H1 (cell line): ENCODE data around the gene NUFIP2. TPM values are rescaled to one million over a fixed set of nuclear protein-coding genes. Genes with fewer than 3 reads are reported as not detected.

ENCODE experiments used
- CTCF ChIA-PET: fragments of 300-600 bp; sonication (Branson Sonifier 250); formaldehyde crosslinking; loops from one replicate; lab custom pipeline; 2021; ENCODE audit not compliant: partially characterized antibody; lab: Charles Lee
- POLR2A ChIA-PET: fragments of 300-600 bp; sonication (Branson Sonifier 250); formaldehyde crosslinking; loops from one replicate; lab custom pipeline; 2021; ENCODE audit warnings: inconsistent platforms; ENCODE audit not compliant: partially characterized antibody; lab: Charles Lee
- DNase-seq, 2 experiments: peaks; one replicate each; pipeline versions ENCODE4 v3.0.0 to v3.0.0-alpha.2; 2010 to 2022; ENCODE audit warnings: low spot score in 2 of 2, low read depth in 1 of 2, mixed read lengths in 1 of 2
- FAIRE-seq: peaks from 2 replicates; lab custom pipeline; 2011; peaks lifted over from hg19 to GRCh38; lab: Jason Lieb, UNC
- H2AFZ ChIP-seq: 2 replicates; pipeline ENCODE4 v1.8.1; 2012; ENCODE audit warnings: low read length, inconsistent platforms
- H2AK5ac ChIP-seq: 2 replicates; pipeline ENCODE4 v1.6.1; 2013; ENCODE audit warnings: low read depth, low read length
- H2BK120ac ChIP-seq: replicated peaks from 2 replicates; pipeline ENCODE3; 2013; ENCODE audit warnings: low read depth, low read length, inconsistent platforms
- H2BK12ac ChIP-seq: 2 replicates; pipeline ENCODE4 v1.6.1; 2013; ENCODE audit warnings: low read depth, low read length
- H2BK15ac ChIP-seq: 2 replicates; pipeline ENCODE4 v1.6.1; 2013; ENCODE audit warnings: low read length
- H2BK20ac ChIP-seq: 2 replicates; pipeline ENCODE4 v1.6.1; 2013; ENCODE audit warnings: low read length
- H2BK5ac ChIP-seq: 2 replicates; pipeline ENCODE4 v1.6.1; 2013; ENCODE audit warnings: low read depth, low read length
- H3K14ac ChIP-seq: 2 replicates; pipeline ENCODE4 v1.6.1; 2013; ENCODE audit warnings: inconsistent platforms; ENCODE audit not compliant: insufficient read length
- H3K18ac ChIP-seq: 2 replicates; pipeline ENCODE4 v1.6.1; 2013; ENCODE audit warnings: low read length; ENCODE audit errors: extremely low read depth
- H3K23ac ChIP-seq: 2 replicates; pipeline ENCODE4 v1.6.1; 2013; ENCODE audit warnings: inconsistent platforms; ENCODE audit not compliant: insufficient read length
- H3K23me2 ChIP-seq: 2 replicates; pipeline ENCODE4 v1.6.1; 2013; ENCODE audit warnings: low read depth, low read length
- H3K27ac ChIP-seq: 2 replicates; pipeline ENCODE4 v1.6.1; 2011; ENCODE audit warnings: low read depth, low read length, inconsistent platforms
- H3K27me3 ChIP-seq, 4 experiments: replicated peaks in 1 of 4; 1 replicate in 1 of 4; 2 replicates in 3 of 4; pipeline versions ENCODE4 v1.6.1 to v1.8.1; 2011 to 2013; ENCODE audit warnings: low read length in 3 of 4, mild to moderate bottlenecking in 3 of 4, inconsistent platforms in 2 of 4, mixed read lengths in 2 of 4, moderate library complexity in 1 of 4; ENCODE audit not compliant: control insufficient read depth in 3 of 4, insufficient read depth in 3 of 4; ENCODE audit errors: extremely low read depth in 1 of 4
- H3K36me3 ChIP-seq, 4 experiments: 2 replicates each; pipeline versions ENCODE4 v1.6.1 to v1.8.1; 2011 to 2013; ENCODE audit warnings: mild to moderate bottlenecking in 4 of 4, low read length in 3 of 4, moderate library complexity in 2 of 4, control low read depth in 1 of 4, inconsistent platforms in 1 of 4; ENCODE audit not compliant: insufficient read depth in 4 of 4, control insufficient read depth in 2 of 4
- H3K4ac ChIP-seq: replicated peaks from 2 replicates; pipeline ENCODE3; 2013; ENCODE audit warnings: low read length, low read depth, mixed read lengths, inconsistent platforms; ENCODE audit not compliant: insufficient read length
- H3K4me1 ChIP-seq, 4 experiments: replicated peaks in 1 of 4; 1 replicate in 1 of 4; 2 replicates in 3 of 4; pipeline versions ENCODE4 v1.6.1 to v1.8.1; 2011 to 2013; ENCODE audit warnings: low read length in 3 of 4, inconsistent platforms in 2 of 4, mixed read lengths in 1 of 4; ENCODE audit not compliant: insufficient read depth in 4 of 4, control insufficient read depth in 3 of 4
- H3K4me2 ChIP-seq, 2 experiments: 2 replicates each; pipeline versions ENCODE4 v1.6.1 to v1.8.1; 2011 to 2013; ENCODE audit warnings: low read depth in 2 of 2, low read length in 2 of 2, control low read depth in 1 of 2, inconsistent platforms in 1 of 2, mild to moderate bottlenecking in 1 of 2; ENCODE audit not compliant: insufficient read depth in 1 of 2
- H3K4me3 ChIP-seq, 4 experiments: fragments of 200-600, 300-600 bp in 1 of 4; sonication (generic), shearing (Covaris generic), sonication (Bioruptor Twin) in 1 of 4; 2 replicates each; pipeline versions ENCODE4 v1.5.1 to v1.8.1; 2011 to 2016; ENCODE audit warnings: low read length in 4 of 4, low read depth in 3 of 4, control low read depth in 2 of 4, inconsistent platforms in 2 of 4, mild to moderate bottlenecking in 2 of 4, mixed read lengths in 1 of 4, moderate library complexity in 1 of 4; ENCODE audit not compliant: insufficient read depth in 2 of 4; ENCODE audit errors: extremely low read depth in 1 of 4
- H3K56ac ChIP-seq: replicated peaks from 2 replicates; pipeline ENCODE3; 2013; ENCODE audit warnings: low read depth, mild to moderate bottlenecking, mixed read lengths, low read length, inconsistent platforms; ENCODE audit not compliant: insufficient read length
- H3K79me1 ChIP-seq: 2 replicates; pipeline ENCODE4 v1.6.1; 2013; ENCODE audit warnings: low read depth, low read length, control low read depth
- H3K79me2 ChIP-seq, 2 experiments: 2 replicates each; pipeline versions ENCODE4 v1.6.1 to v1.8.1; 2012 to 2013; ENCODE audit warnings: low read length in 2 of 2, mild to moderate bottlenecking in 2 of 2, inconsistent platforms in 1 of 2; ENCODE audit not compliant: insufficient read depth in 2 of 2, control insufficient read depth in 1 of 2
- H3K9ac ChIP-seq, 4 experiments: replicated peaks in 1 of 4; 1 replicate in 1 of 4; 2 replicates in 3 of 4; pipeline versions ENCODE4 v1.6.1 to v1.8.1; 2011 to 2013; ENCODE audit warnings: low read depth in 3 of 4, low read length in 3 of 4, control low read depth in 2 of 4, mild to moderate bottlenecking in 2 of 4, moderate library complexity in 2 of 4, inconsistent platforms in 1 of 4; ENCODE audit errors: extremely low read depth in 1 of 4
- H3K9me3 ChIP-seq, 2 experiments: 2 replicates each; pipeline versions ENCODE4 v1.6.1 to v1.8.1; 2012 to 2013; ENCODE audit warnings: mild to moderate bottlenecking in 2 of 2, moderate library complexity in 2 of 2, control low read depth in 1 of 2, inconsistent platforms in 1 of 2, low read depth in 1 of 2, low read length in 1 of 2, mixed read lengths in 1 of 2; ENCODE audit not compliant: insufficient read depth in 2 of 2
- H4K20me1 ChIP-seq, 2 experiments: replicated peaks in 1 of 2; 2 replicates each; pipeline versions ENCODE3 to v1.8.1; 2011 to 2013; ENCODE audit warnings: inconsistent platforms in 2 of 2, low read length in 2 of 2, mild to moderate bottlenecking in 1 of 2; ENCODE audit not compliant: insufficient read depth in 2 of 2, control insufficient read depth in 1 of 2
- H4K5ac ChIP-seq: 2 replicates; pipeline ENCODE4 v1.6.1; 2013; ENCODE audit warnings: low read length, low read depth, mixed read lengths, inconsistent platforms; ENCODE audit not compliant: insufficient read length
- H4K8ac ChIP-seq: 2 replicates; pipeline ENCODE4 v1.8.0; 2013; ENCODE audit warnings: mild to moderate bottlenecking, moderate library complexity, low read length, inconsistent platforms; ENCODE audit not compliant: insufficient read depth; ENCODE audit errors: extremely low read depth
- H4K91ac ChIP-seq: replicated peaks from 2 replicates; pipeline ENCODE3; 2013; ENCODE audit warnings: low read length, mixed read lengths, inconsistent platforms; ENCODE audit not compliant: insufficient read length
- CEBPB ChIP-seq: IDR thresholded peaks from 2 replicates; pipeline ENCODE4 v1.6.1; 2012; ENCODE audit warnings: low read depth, low read length
- HDAC6 ChIP-seq: IDR thresholded peaks from one replicate; pipeline ENCODE4 v1.7.1; 2012; ENCODE audit warnings: low read depth, mild to moderate bottlenecking, inconsistent platforms, low read length, moderate library complexity
- RNF2 ChIP-seq: fragments of 200-900, 300-1000 bp; sonication (generic); IDR thresholded peaks from 2 replicates; pipeline ENCODE4 v1.7.1; 2016; ENCODE audit warnings: borderline replicate concordance, low read depth, mild to moderate bottlenecking, antibody characterized with exemption, low read length; ENCODE audit not compliant: poor library complexity, severe bottlenecking; ENCODE audit errors: missing control alignments
- RXRA ChIP-seq: IDR thresholded peaks from 2 replicates; pipeline ENCODE4 v1.6.1; 2011; ENCODE audit warnings: low read depth, mild to moderate bottlenecking, low read length, moderate library complexity; ENCODE audit not compliant: insufficient read depth
- SIN3A ChIP-seq, 2 experiments: IDR thresholded peaks in 1 of 2; conservative IDR thresholded peaks in 1 of 2; 2 replicates each; pipeline ENCODE4 v1.6.1; 2011 to 2012; ENCODE audit warnings: low read length in 2 of 2, improper control_type of control experiment in 1 of 2, low read depth in 1 of 2, mild to moderate bottlenecking in 1 of 2
- WGBS, 2 experiments: shearing (Covaris generic) in 1 of 2; methylation state at CpG; one replicate each; pipeline versions ENCODE4 v1.1.6 to v1.1.7; 2013 to 2015; ENCODE audit warnings: low lambda C conversion rate in 2 of 2, mixed read lengths in 2 of 2, inconsistent platforms in 1 of 2, low coverage in 1 of 2, missing lambda C conversion rate in 1 of 2; ENCODE audit not compliant: insufficient replicate concordance in 2 of 2, insufficient coverage in 1 of 2, insufficient read length in 1 of 2; ENCODE audit errors: extremely low coverage in 1 of 2, missing lambda C conversion rate in 1 of 2; 5-methylcytosine and 5-hydroxymethylcytosine counted together
- polyA plus RNA-seq, 7 experiments: library from polyadenylated mRNA; depleted of rRNA in 3 of 7; stranded (reverse) in 5 of 7; unstranded in 2 of 7; fragments of >200 nt in 5 of 7; fragments of 200-250 nt in 2 of 7; gene quantifications; 1 replicate in 5 of 7; 2 replicates in 1 of 7; 4 replicates in 1 of 7; pipeline versions ENCODE4 v1.2.1 to v1.2.3, GENCODE V29; 2011 to 2013; ENCODE audit warnings: missing spikeins in 2 of 7, mixed read lengths in 2 of 7
- total RNA-seq: library from RNA; stranded (reverse); fragmentation: NEBNext Ultra II Directional; extraction: Animal tissue kit (Norgen Biotek cat#: 25700); gene quantifications from 2 replicates; pipeline ENCODE4 v1.2.1, GENCODE V29; 2021

NUFIP2 gene
- total and polyA plus RNA-seq, 2 of the 8 experiments (the other 6 are each of a cell fraction or from before 2014, with no cell fraction given): 65.9 to 118 TPM

GRCh38 chr17:29299031-29299430 lies 5.1 kb upstream of the NUFIP2 start:
- H3K9ac ChIP-seq: no peak overlapping the region
- FAIRE-seq (no peak), DNase-seq (no peak)
- H4K91ac ChIP-seq: no peak overlapping the region
- no peak overlapping the region for H3K18ac ChIP-seq
- H2BK15ac ChIP-seq: no peak overlapping the region
- H2BK12ac ChIP-seq: no peak overlapping the region
- CTCF ChIA-PET: no interaction called here
- no peak overlapping the region for H2BK120ac ChIP-seq
- H3K4me3 ChIP-seq: no peak overlapping the region
- 88% methylated on average over 2 of the region's 2 CpGs; no CpG with 5 or more reads in 1 of the 2 experiments for WGBS, 2 experiments
- POLR2A ChIA-PET: interaction anchor here (0.6 kb wide), 1 partner anchor 71 kb away, joined by 4 read pairs; no protein-coding TSS in a partner anchor
- no peak overlapping the region for H3K4ac ChIP-seq
- H3K79me2 ChIP-seq: no peaks in the 10 kb centered on the region
- 0 out of 2 replicates have a peak, but pooled peaks cover 2% of the 10 kb centered on the region for H3K23me2 ChIP-seq
- H3K4me1 ChIP-seq: no peaks in the 10 kb centered on the region
- no peaks in the 10 kb centered on the region for H3K36me3 ChIP-seq
- no peak overlapping the region for H3K56ac ChIP-seq
- no peak overlapping the region for H3K27ac ChIP-seq
- no peak overlapping the region for H4K5ac ChIP-seq
- no peak overlapping the region for H2AFZ ChIP-seq
- no peak overlapping the region for H2BK5ac ChIP-seq
- H2AK5ac ChIP-seq: no peak overlapping the region
- H3K14ac ChIP-seq: no peak overlapping the region
- H3K4me2 ChIP-seq: no peak overlapping the region
- no peak overlapping the region for H3K23ac ChIP-seq
- H2BK20ac ChIP-seq: no peak overlapping the region
- no peaks in the 10 kb centered on the region; a peak in 1 of 7 replicates for H3K27me3 ChIP-seq
- H3K9me3 ChIP-seq: no peaks in the 10 kb centered on the region
- no peaks in the 10 kb centered on the region for H4K20me1 ChIP-seq
- TF ChIP-seq SIN3A (conservative IDR thresholded peaks at IDR 0.05 in 1 of 2, IDR thresholded peaks at IDR 0.05 in 1 of 2; ENCODE audit: low read depth in 1 of 2, low read length in 2 of 2): no peak
- TF ChIP-seq HDAC6: no peak
- no peak for TF ChIP-seq CEBPB
- no peak for TF ChIP-seq RXRA
- TF ChIP-seq RNF2: no peak
- TF ChIP-seq, all 59 proteins: peak for 0
- no peak overlapping the region for H4K8ac ChIP-seq
- no peaks in the 10 kb centered on the region for H3K79me1 ChIP-seq
